HL-60/S4 treated with retinoic acid at 250 ng/mL for 4 days and 3 days (cell line): Measurements from ENCODE around the gene CACNA1B.

Source experiments
- in situ Hi-C: fragments of 300-500 bp; cut with MboI; formaldehyde crosslinking; loops from 2 replicates; pipeline ENCODE4 v1.7.0; 2022; ENCODE audit warnings: low sequenced_read_pairs

The CACNA1B gene

DNA sequence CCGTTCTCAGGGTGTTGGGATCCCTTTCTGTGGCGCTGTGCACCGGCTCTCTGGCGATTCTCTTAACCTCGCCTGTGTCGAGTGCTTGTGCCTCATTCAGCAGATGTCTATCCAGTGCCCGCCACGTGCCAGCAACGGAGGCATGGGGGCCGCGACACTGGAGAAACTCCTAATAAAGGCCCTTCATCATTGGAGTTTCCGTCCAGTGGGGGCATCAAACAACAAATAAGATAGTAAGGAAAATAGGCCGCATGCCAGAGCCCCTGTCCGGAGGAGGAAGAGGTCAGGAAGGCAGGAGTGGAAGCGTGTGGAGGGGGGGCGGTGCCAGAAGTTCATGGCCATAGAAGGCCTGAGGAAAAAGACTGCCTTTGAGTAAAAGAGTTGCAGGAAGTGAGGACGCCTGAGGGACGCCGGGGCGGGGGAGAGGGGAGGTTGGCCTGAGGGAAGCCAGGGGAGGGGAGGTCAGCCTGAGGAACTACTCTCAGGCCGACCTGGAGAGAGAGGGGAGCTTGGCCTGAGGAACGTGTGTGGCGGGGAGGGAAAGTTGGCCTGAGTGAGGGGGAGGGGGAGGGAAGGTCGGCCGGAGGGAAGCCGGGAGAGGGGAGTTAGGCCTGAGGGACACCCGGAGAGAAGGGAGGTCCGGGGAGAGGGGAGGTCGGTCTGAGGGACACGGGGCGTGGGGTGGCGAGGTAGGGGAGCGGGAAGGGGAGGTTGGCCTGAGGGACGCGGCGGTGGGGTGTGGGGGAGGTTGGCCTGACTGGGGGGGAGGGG lies 82.2 kb downstream of the CACNA1B start:
- in situ Hi-C loops: no loop called here

DNA sequence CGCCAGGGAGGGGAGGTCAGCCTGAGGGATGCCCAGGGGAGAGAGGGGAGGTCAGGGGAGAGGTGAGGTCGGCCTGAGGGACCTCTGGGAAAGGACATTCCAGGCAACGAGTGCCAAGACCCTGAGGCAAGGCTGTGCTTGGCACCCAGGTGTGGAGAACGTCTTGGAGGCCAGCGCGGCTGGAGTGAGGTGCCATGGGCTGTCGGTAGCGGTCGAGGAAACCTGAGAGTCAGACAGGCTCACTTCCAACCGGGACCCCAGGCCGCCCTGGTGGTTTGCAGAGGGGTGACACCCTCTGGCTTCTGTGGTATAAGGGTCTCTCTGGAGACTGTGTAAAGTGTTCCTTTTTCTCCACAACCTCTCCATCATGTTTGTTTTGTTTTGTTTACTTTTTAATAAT lies 82.9 kb downstream of the CACNA1B start:
- in situ Hi-C loops: no loop called here

DNA sequence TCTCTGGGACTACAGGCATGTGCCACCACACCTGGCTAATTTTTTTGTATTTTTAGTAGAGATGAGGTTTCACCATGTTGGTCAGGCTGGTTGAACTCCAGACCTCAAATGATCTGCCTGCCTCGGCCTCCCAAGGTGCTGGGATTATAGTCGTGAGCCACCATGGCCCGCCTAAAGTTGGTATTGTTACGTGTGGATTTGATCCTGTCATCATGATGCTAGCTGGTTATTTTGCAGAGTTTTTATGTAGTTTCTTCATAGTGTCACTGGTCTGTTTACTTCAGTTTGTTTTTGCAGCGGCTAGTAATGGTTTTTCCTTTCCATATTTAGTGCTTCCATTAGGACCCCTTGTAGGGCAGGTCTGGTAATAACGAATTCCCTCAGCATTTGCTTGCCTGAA lies 85.9 kb downstream of the CACNA1B start:
- in situ Hi-C loops: no loop called here

DNA sequence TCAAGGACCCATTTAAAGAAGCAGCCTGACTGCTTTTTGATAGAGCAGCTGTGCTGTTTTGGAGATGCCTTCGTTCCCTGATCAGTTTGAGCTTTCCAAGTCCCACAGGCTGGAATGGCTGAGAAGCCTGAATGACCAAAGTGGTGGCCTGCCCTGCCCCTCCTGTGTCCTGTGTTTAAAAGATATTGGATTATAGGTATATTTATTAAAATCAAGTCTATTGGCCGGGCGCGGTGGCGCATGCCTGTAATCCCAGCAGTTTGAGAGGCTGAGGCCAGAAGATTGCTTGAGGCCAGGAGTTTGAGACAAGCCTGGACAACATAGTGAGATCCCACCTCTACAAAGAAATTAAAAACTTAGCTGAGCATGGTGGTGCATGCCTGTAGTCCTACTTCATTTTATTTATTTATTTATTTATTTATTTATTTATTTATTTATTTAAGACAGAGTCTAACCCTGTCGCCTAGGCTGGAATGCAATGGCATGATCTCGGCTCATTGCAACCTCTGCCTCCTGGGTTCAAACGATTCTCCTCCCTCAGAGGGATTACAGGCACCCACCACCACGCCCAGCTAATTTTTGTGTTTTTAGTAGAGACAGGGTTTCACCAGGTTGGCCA lies 87.7 kb downstream of the CACNA1B start:
- in situ Hi-C loops: no loop called here

DNA sequence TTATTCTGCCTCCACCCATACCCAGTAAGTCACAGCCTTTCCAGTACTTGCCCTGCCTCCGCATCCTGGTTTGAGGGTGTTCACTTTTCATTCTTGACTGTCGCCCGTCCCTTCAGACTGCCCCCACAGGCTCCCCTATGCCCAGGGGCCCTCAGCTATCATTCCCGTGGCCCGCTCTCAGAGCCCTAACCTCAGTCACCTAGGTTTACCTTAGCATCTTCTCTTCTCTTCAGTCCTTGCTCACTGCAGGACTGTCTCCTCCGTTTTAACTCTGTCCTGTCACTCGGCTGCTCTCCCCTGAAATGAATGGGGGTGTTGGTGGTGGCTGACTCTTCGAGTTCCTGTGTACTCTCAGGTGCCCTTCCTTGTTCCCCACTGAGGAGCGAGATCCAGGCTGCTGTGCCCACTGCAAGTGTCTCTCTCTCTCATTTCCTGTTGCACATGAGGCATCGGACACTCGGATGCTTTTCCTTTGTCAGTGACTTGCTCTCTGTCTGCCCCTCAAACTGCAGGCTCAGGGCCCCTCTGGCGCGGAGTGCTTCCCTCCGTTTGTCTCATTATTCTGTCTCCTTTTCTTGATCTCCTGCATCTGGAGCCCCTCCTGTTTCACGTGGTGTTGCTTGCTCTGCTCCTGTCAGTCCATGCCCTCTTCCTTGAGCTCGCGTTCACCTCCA lies 89.8 kb downstream of the CACNA1B start:
- in situ Hi-C loops: no loop called here

DNA sequence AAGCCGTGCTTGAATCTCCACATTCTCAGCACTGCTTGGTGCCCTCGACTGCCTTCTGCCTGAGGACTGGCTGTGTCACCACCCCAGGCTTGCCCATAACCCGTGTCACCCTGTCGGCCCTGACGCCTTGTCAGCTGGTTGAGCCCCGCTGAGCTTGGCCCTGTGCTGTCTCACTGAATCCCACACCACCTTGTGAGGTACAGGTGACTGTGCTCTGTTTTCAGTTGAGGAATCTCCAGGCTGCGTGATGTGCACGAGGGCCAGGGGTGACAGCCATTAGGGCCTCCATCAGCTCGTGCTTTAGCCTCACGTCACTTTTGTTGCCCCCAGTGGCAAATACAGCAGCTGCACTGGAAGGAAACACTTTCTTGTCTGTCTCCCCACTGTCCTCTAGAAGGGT lies 90.7 kb downstream of the CACNA1B start:
- in situ Hi-C loops: no loop called here

DNA sequence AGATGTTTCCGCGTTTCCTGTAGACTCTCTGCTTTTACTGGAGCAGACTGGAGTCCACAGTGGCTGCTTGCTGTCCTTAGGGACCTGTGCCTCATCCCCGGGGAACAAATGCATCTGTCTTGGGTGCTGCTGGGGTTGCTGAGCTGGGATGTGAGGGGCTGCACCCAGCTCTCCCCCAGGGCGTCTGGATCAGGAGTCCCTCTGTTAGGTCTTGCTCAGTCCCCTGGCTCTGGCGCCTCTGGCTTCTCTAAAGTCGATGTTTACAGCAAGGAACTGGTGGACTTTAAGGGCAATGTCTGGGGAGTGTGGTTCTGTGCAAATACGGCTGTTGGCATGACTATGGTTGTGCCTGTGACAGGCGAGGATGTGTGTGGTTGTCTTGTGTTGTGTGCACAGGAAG lies 91.4 kb downstream of the CACNA1B start:
- in situ Hi-C loops: no loop called here

DNA sequence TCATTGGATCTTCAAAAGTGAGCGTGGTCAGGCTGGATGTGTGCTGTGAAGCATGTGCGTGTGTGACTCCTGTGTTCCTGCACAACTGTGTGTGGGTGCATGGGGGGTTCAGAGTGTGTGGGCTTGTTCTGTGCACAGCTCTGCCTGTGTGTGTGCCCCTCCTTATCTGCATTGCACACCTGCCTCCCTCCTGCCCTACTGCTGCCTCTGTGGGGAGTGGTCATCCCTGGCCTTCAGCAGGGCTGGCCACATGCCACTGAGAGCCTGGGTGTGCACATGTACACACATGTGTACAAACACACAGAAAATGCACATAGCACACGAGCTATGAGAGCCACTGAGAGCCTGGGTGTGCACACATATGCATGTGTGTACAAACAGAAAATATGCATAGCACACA lies 92.1 kb downstream of the CACNA1B start:
- in situ Hi-C loops: no loop called here

DNA sequence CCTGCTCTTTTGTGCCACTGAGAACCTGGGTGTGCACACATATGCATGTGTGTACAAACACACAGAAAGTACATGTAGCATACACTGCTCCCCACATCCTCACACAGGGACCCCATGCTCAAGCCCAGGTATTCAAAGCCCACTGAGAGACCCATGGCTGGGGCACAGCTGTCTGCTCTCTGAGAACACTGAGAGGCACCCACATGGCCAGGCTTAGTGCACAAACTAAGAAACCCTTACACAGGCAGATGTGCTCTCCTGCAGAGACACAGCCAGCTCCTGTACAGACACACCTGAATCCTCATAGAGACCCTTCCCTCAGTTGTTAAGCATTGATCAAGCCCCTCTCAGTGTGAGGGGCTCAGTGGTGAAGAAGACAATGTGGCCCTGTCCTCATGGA lies 92.5 kb downstream of the CACNA1B start:
- in situ Hi-C loops: no loop called here

DNA sequence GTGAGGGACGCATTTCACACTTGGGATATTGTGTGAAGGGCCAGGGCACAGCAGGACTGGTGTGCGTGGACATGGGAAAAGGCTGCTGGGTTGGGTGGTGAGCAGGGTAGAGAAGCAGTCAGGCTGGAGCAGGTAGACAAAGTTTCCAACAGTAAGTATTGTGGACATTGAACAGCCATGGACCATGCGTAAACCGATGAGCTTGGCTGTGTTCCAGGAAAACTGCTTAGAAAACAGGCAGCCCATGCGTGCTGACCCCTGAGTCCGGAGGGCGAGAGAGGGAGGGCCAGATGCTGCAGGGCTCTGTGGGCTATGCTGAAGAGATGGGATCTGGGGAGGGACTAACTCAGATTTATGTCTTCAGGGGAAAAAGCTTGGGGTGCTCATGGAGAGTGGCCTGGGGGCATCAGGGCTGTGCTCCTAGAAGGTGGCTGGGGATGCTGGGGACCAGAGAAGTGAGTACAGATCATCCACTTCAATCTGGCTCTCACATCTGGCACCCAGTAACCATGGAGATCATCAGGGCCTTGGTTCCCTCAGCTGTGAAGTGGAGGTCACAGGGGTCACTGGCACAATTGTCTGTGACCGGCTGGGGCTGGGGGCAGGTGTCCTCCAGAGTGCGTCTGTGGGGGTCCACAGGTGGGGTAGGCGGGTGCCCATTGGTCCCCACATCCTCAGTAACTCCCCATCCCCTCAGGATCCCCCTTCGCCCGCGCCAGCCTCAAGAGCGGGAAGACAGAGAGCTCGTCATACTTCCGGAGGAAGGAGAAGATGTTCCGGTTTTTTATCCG lies 93.3 kb downstream of the CACNA1B start:
- in situ Hi-C loops: no loop called here

DNA sequence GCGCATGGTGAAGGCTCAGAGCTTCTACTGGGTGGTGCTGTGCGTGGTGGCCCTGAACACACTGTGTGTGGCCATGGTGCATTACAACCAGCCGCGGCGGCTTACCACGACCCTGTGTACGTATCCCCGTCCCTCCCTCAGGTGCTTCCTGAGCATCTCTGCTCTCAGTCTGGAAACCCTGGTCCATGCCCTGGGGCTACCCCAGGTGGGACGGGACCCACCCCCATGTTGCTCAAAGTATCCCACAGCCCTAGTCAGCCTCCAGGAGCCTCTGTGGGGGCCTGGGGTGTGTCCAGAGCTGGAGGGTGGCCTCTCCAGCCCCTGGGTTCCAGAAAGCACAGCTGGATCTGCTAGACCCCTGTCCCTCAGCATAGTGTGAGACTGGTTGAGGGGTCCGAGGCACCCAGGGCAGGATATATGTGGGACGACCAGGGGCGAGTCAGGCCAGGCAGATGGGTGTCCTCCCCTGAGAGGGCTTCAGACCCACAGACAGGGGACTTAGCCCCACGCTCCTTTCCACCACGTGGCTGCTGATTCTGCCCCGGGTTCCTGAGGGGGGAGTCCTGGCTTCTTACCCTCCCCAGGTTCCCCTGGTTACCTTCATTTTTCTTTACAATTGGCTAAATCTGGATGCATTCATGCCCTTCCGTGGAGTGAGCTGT lies 94.0 kb downstream of the CACNA1B start:
- in situ Hi-C loops: no loop called here

DNA sequence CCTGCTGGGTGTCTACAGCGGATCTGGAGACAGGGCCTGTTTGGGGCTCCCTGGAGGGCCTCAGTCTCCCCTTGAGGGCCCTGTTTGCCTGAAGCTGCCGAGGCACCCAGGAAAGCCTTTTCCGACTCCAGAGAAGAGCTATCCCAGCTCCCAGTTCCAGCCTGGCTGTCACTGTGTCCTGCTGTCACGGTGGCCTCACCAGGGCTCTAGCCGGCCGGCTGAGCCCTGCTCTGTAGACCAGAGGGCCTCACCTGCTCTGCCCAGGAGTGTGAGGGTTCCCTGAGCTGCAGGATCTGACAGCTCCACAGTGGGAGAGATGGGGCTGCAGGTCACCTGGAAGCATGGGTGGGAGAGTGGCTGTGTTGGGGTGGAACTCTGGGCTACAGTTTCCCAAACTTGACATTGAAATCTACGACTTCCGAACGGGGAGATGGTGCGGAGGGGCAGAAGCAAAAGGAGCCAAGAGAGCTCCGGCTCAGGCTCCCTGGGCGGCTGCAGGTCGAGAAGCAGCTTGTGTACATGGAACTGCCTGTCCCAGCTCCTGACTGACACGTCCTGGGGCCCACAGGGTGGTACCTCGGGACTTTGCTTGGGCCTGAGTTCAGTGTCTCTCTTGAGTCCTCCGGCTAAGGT lies 94.9 kb downstream of the CACNA1B start:
- in situ Hi-C loops: no loop called here

DNA sequence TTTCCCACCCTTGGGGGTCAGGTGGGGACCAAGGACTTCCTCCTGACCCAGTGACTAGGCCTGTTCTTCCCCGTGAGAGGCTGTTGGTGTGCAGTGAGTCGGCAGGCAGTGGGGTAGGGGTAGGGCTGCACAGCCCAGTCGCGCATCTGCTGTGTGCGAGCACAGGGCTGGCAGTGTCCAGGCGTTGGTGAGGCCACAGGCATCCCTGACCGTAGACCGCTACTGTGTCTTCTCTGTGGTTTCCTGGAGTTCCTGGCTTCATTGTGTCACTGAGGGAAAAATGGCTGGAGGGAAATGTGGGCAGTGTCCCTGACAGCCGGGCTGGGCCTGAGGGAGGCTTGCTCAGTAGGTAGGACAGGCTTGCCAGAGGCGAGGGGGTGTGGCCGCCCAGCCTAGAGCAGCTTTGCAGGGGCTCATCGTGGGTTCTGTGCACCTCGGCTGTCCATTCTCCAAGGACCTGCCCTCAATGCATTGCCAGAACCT lies 95.4 kb downstream of the CACNA1B start:
- in situ Hi-C loops: no loop called here

DNA sequence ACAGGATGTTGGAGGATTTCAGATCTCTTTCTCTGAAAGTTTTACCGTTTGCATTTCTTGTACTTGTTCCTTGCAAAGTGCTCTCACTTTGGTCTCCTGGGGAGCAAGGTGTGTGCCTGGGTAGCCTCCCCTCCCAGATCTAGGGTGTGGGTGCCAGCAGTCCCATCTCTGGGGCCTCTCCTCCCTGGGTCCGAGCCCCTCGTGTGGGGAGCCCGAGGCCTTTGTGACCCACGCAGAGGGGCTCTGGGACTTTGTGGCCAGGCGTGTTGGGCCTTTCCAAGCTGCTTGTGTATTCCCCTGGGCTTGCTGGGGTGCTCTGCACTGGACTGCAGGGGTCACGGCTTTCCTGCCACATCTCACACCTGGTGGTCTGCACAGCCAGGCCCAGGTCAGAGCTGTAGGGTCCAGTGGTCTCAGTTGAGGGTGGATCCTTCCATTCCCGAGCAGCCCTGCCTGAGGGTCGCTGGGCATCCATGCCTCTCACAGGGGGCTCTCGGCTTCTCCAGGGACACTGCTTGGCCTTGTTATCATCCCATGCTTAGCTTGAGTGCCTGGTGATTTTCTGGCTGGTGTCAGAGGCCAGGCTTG lies 96.3 kb downstream of the CACNA1B start:
- in situ Hi-C loops: no loop called here

DNA sequence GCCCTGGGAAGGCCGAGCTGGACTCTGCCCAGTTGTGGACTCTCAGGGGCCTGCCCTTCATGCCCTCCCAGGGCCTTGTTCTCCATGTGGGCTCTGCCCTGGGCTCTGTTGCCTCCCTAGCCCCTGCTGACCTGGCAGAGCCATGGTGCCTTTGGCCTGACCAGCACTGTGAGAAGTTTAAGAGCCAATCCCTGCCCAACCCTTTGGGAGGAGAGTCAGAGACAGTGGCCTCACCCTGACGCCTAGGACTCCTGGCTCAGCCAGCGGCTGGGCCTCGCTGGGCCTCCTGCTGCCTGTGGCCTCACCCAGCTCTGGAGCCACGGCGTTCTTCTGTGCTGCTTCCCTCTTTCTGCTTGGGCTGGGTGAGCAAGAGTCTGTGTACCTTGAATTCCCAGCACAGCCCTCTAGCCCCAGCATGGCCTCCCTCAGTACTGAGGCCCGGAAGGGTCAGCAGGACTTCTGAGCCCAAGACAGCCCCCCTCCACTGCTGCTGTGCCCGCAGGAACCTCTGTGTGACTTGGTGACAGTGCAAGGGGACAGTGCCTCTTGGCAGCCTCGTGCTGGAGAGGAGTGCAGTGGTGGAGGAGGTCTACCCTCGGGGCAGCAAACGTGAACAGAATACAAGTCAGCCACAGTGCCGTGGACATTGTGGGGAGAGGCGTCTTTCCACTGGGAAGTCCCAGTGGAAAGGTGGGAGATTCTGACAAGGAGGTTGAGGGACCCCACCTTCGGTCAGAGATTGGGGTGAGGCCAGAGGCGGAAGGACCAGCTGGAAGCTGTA lies 97.4 kb downstream of the CACNA1B start:
- in situ Hi-C loops: no loop called here

DNA sequence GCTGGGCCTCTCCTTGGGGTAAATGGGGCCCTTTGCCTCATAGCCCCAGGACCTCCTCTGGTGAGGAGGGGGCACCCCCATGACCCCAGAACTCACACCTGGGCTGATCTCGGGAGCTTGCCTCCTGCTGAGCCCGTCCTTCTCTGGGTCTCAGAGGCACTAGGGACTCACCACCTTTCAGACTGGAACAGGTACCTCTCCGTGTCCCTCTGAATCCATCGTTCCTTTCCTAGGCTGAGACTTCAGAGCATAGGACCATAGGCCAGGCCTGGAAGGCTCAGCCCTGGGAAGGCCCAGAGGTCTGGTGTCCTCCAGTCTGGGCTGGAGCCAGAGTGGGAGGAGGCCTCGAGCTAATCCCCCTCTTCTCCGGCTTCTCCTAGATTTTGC lies 97.9 kb downstream of the CACNA1B start:
- in situ Hi-C loops: no loop called here

DNA sequence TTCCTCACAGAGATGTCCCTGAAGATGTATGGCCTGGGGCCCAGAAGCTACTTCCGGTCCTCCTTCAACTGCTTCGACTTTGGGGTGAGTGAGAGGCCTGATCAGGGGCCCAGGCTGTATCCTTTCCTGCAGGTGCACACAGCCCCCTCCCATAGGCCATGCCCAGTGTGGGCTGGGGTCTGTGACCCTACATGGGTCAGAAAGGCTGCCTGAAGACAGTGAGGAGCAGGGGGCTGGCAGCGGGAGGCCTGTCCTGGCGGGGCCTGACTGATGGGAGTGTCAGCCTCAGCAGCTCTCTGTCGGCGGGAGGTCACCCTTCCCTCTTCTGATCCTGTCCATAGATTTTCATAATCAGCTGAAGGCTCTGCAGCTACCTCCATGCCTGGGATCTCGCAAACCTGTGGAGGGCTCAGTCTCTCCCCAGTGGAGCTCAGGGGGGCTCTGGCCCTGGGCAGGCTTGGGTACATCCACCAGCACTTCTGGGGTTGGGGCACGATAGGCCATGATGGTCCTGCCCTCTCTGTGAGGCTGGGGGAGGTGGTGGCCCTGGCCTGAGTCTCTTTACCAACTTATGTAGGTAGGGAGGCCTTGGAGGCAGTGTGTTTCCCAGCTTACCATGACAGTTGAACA lies 98.5 kb downstream of the CACNA1B start:
- in situ Hi-C loops: no loop called here

DNA sequence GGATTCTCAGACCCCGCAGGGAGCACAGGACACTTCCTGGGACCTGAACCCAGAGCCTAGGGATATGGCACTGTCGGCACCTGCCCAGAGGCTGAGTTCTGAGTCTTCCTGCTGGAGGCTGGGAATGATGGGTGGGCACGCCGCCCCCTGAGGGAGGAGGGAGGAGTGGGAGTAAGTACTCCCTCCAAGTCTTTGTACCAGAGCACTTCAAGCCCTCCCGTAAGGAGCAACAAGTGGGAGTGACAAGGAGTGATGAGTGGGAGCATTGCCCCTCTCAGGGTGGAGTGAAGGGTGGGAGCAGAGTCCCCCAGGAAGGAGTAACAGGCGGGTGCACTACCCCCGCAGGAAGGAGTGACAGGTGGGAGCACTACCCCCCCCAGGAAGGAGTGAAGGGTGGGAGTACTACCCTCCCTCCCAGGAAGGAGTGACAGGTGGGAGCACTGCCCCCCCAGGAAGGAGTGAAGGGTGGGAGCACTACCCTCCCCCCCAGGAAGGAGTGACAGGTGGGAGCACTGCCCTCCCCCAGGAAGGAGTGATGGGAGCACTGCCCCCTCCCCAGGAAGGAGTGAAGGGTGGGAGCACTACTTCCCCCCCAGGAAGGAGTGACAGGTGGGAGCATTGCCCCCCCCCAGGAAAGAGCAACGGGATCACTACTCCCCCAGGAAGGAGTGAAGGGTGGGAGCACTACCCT lies 100.1 kb downstream of the CACNA1B start:
- in situ Hi-C loops: no loop called here
